IMR-90 (cell line): ENCODE measurements around the gene GNAZ. TPM values are rescaled to one million over a fixed set of nuclear protein-coding genes. Genes with fewer than 3 reads are reported as not detected.

Experiments
- ATAC-seq: fragments of 200-7000 bp; cut with Tn5 transposase; 2 replicates; pipeline ENCODE4 v1.9.1; 2020; ENCODE audit warnings: low read depth, mild to moderate bottlenecking, moderate library complexity
- Bru-seq: library from RNA; stranded (reverse); fragments of 400-500 nt; gene quantifications from one replicate; lab custom pipeline; 2021; lab: Mats Ljungman, UMichigan
- BruChase-seq, 2 experiments: library from RNA; stranded (reverse); fragments of 400-500 nt; gene quantifications; one replicate each; lab custom pipeline; 2021; lab: Mats Ljungman, UMichigan
- BruUV-seq: library from RNA; stranded (reverse); fragments of 400-500 nt; replicated peaks from 2 replicates; lab custom pipeline; 2021; lab: Mats Ljungman, UMichigan
- CTCF ChIA-PET: fragments of 300-600 bp; formaldehyde crosslinking; extraction: SDS; loops from one replicate; lab custom pipeline; 2021; ENCODE audit warnings: antibody characterized with exemption; lab: Yijun Ruan, JAX
- POLR2A ChIA-PET: fragments of 300-600 bp; sonication (Branson Sonifier 250); formaldehyde crosslinking; loops from one replicate; lab custom pipeline; 2022; ENCODE audit warnings: antibody characterized with exemption; ENCODE audit not compliant: unreplicated experiment; lab: Charles Lee
- DNase-seq: peaks from one replicate; pipeline ENCODE4 v3.0.0; 2013
- H2AFZ ChIP-seq: replicated peaks from 2 replicates; pipeline ENCODE3; 2013; ENCODE audit warnings: low read length, mild to moderate bottlenecking; ENCODE audit not compliant: poor library complexity
- H2AK5ac ChIP-seq: 2 replicates; pipeline ENCODE4 v1.6.1; 2013; ENCODE audit warnings: low read depth, low read length, inconsistent platforms
- H2AK9ac ChIP-seq: replicated peaks from 2 replicates; pipeline ENCODE3; 2013; ENCODE audit warnings: mild to moderate bottlenecking, low read depth, low read length, moderate library complexity; ENCODE audit not compliant: poor library complexity
- H2BK120ac ChIP-seq: 2 replicates; pipeline ENCODE4 v1.6.1; 2013; ENCODE audit warnings: low read depth, low read length, inconsistent platforms
- H2BK15ac ChIP-seq: 3 replicates; pipeline ENCODE4 v1.6.1; 2013; ENCODE audit warnings: low read depth, low read length, inconsistent platforms
- H2BK20ac ChIP-seq: 2 replicates; pipeline ENCODE4 v1.6.1; 2013; ENCODE audit warnings: low read depth, mild to moderate bottlenecking, inconsistent platforms, low read length, moderate library complexity
- H2BK5ac ChIP-seq: 2 replicates; pipeline ENCODE4 v1.6.1; 2013; ENCODE audit warnings: mild to moderate bottlenecking, low read depth, low read length, inconsistent platforms; ENCODE audit not compliant: poor library complexity, severe bottlenecking
- H3K14ac ChIP-seq: replicated peaks from 2 replicates; pipeline ENCODE4 v1.6.1; 2013; ENCODE audit warnings: low read depth, low read length, inconsistent platforms
- H3K18ac ChIP-seq: 2 replicates; pipeline ENCODE4 v1.6.1; 2013; ENCODE audit warnings: low read depth, low read length, control low read depth
- H3K23ac ChIP-seq: 2 replicates; pipeline ENCODE4 v1.6.1; 2013; ENCODE audit warnings: low read depth, low read length, inconsistent platforms
- H3K27ac ChIP-seq: 2 replicates; pipeline ENCODE4 v1.5.1; 2013; ENCODE audit warnings: mild to moderate bottlenecking, control low read depth, low read length; ENCODE audit not compliant: insufficient read depth
- H3K27me3 ChIP-seq: 2 replicates; pipeline ENCODE4 v1.6.1; 2013; ENCODE audit warnings: low read length; ENCODE audit not compliant: control insufficient read depth, insufficient read depth
- H3K36me3 ChIP-seq: 2 replicates; pipeline ENCODE4 v1.6.1; 2013; ENCODE audit warnings: low read length, mixed read lengths; ENCODE audit not compliant: control insufficient read depth, insufficient read depth
- H3K4ac ChIP-seq: 2 replicates; pipeline ENCODE4 v1.6.1; 2013; ENCODE audit warnings: low read depth, low read length, inconsistent platforms
- H3K4me1 ChIP-seq: 2 replicates; pipeline ENCODE4 v1.6.1; 2013; ENCODE audit warnings: low read length, mixed read lengths; ENCODE audit not compliant: control insufficient read depth, insufficient read depth
- H3K4me2 ChIP-seq: 2 replicates; pipeline ENCODE4 v1.6.1; 2013; ENCODE audit warnings: low read depth, mild to moderate bottlenecking, control low read depth, low read length, moderate library complexity
- H3K4me3 ChIP-seq: 2 replicates; pipeline ENCODE4 v1.5.1; 2013; ENCODE audit warnings: low read depth, mild to moderate bottlenecking, control low read depth, low read length, moderate library complexity; ENCODE audit not compliant: insufficient read depth
- H3K56ac ChIP-seq: 2 replicates; pipeline ENCODE4 v1.6.1; 2013; ENCODE audit warnings: low read length, inconsistent platforms; ENCODE audit not compliant: insufficient read depth; ENCODE audit errors: extremely low read depth
- H3K79me1 ChIP-seq, 2 experiments: 2 replicates each; pipeline ENCODE4 v1.6.1; 2013; ENCODE audit warnings: low read length in 2 of 2, inconsistent platforms in 1 of 2, low read depth in 1 of 2
- H3K9ac ChIP-seq: 2 replicates; pipeline ENCODE4 v1.6.1; 2013; ENCODE audit warnings: low read depth, low read length, control low read depth
- H3K9me1 ChIP-seq: 2 replicates; pipeline ENCODE4 v1.6.1; 2013; ENCODE audit warnings: low read length, inconsistent platforms; ENCODE audit not compliant: insufficient read depth
- H3K9me3 ChIP-seq: 2 replicates; pipeline ENCODE4 v1.6.1; 2013; ENCODE audit warnings: low read length; ENCODE audit not compliant: control insufficient read depth, insufficient read depth
- H4K20me1 ChIP-seq: 2 replicates; pipeline ENCODE4 v1.6.1; 2013; ENCODE audit warnings: low read length, inconsistent platforms; ENCODE audit not compliant: insufficient read depth
- H4K5ac ChIP-seq: 2 replicates; pipeline ENCODE4 v1.6.1; 2013; ENCODE audit warnings: mild to moderate bottlenecking, low read depth, low read length, control low read depth
- H4K8ac ChIP-seq, 2 experiments: 2 replicates each; pipeline ENCODE4 v1.6.1; 2013; ENCODE audit warnings: low read depth in 2 of 2, low read length in 2 of 2, control low read depth in 1 of 2, inconsistent platforms in 1 of 2
- H4K91ac ChIP-seq: 2 replicates; pipeline ENCODE4 v1.6.1; 2013; ENCODE audit warnings: low read depth, low read length, inconsistent platforms; ENCODE audit not compliant: insufficient read depth
- CTCF ChIP-seq: conservative IDR thresholded peaks from 2 replicates; pipeline ENCODE4 v1.5.1; 2012; ENCODE audit warnings: mild to moderate bottlenecking, low read depth, low read length, improper control_type of control experiment
- MAZ ChIP-seq: IDR thresholded peaks from 2 replicates; pipeline ENCODE4 v1.6.1; 2012; ENCODE audit warnings: low read depth, mild to moderate bottlenecking, low read length, improper control_type of control experiment, moderate library complexity, borderline replicate concordance
- WGBS, 2 experiments: methylation state at CpG; one replicate each; pipeline versions ENCODE4 v1.1.5 to v1.1.7; 2013; ENCODE audit warnings: missing lambda C conversion rate in 2 of 2; ENCODE audit not compliant: insufficient read length in 1 of 2; ENCODE audit errors: extremely low coverage in 2 of 2; 5-methylcytosine and 5-hydroxymethylcytosine counted together
- dilution Hi-C: fragments of 300-500 bp; cut with HindIII; formaldehyde crosslinking; loops from one replicate; pipeline ENCODE4 v1.14.3; 2018; ENCODE audit warnings: low sequenced_read_pairs; ENCODE audit not compliant: unreplicated experiment
- in situ Hi-C: fragments of 300-500 bp; cut with MboI; formaldehyde crosslinking; loops from 3 replicates; pipeline ENCODE4 v1.14.3; 2019; ENCODE audit warnings: low sequenced_read_pairs, inconsistent platforms, mixed read lengths
- intact Hi-C: fragments of 100-400 bp; cut with micrococcal nuclease; formaldehyde crosslinking; loops from 2 replicates; pipeline ENCODE4 v1.10.0; 2022
- long read RNA-seq: library from polyadenylated mRNA; unstranded; transcript quantifications from one replicate; pipeline ENCODE4 v2.0.0, GENCODE V29; 2021; ENCODE audit not compliant: unreplicated experiment
- polyA plus RNA-seq, 3 experiments: library from polyadenylated mRNA; depleted of rRNA; stranded (reverse); fragments of >200 nt; gene quantifications; 2 replicates each; pipeline ENCODE4 v1.2.3, GENCODE V29; 2012; ENCODE audit warnings: low replicate concordance in 1 of 3
- total RNA-seq: library from RNA; depleted of rRNA; stranded (reverse); fragments of >200 nt; gene quantifications from 2 replicates; pipeline ENCODE4 v1.2.3, GENCODE V29; 2012; rRNA removed

GNAZ gene
- total RNA-seq (1.9 and 2.5 TPM in 2 replicates), polyA plus RNA-seq (2012; rRNA removed) (1.5 and 1.7 TPM in 2 replicates), Bru-seq, nascent RNA (percentile 20 among the genes with signal in this experiment), BruChase-seq, experiment 1, labeled RNA remaining after a 6-hour chase (percentile 12 among the genes with signal in this experiment), BruChase-seq, experiment 2, labeled RNA remaining after a 2-hour chase (percentile 14 among the genes with signal in this experiment)
- 0.88 and 1.6 TPM in 2 replicates for polyA plus RNA-seq (2012; cell fraction: cytosol; rRNA removed)
- polyA plus RNA-seq (2012; cell fraction: nucleus; rRNA removed; ENCODE audit: low replicate concordance), result 1.5 and 1.7 TPM in 2 replicates
- long read RNA-seq, result 0 reads

- Histone ChIP-seq H2BK120ac (no peak within 1 kb of the TSS), H3K27me3 (peaks cover 11% of the 10 kb centered on the region; the same call in 1 of the 2 replicates), H4K91ac (no peak within 1 kb of the TSS), H3K56ac (no peak within 1 kb of the TSS), H2BK5ac (no peak within 1 kb of the TSS), H2AK5ac (no peak within 1 kb of the TSS), H2BK15ac (no peak within 1 kb of the TSS), H3K23ac (no peak within 1 kb of the TSS; the same call in 1 of the 2 replicates), H3K4me1 (no peaks in the 10 kb centered on the region), H3K4me2 (peak within 1 kb of the TSS; percentile 72), H3K27ac (no peak within 1 kb of the TSS), H3K14ac (no peak within 1 kb of the TSS), H3K9ac (no peak within 1 kb of the TSS), H3K9me3 (no peaks in the 10 kb centered on the region), H3K4ac (no peak within 1 kb of the TSS), H3K79me1 (no peaks in the 10 kb centered on the region), H3K36me3 (no peaks in the 10 kb centered on the region), H4K5ac (no peak within 1 kb of the TSS), H3K18ac (no peak within 1 kb of the TSS), H2BK20ac (no peak within 1 kb of the TSS), H4K20me1 (no peaks in the 10 kb centered on the region), H3K4me3 (peak within 1 kb of the TSS; percentile 47), H2AK9ac (peak within 1 kb of the TSS; percentile 55), H2AFZ (peak within 1 kb of the TSS; percentile 98), H4K8ac (no peak within 1 kb of the TSS), H3K9me1 (no peaks in the 10 kb centered on the region)
- TF ChIP-seq MAZ, result no peak
- no peak for TF ChIP-seq CTCF
- in situ Hi-C loops, result no loop called here
- WGBS, 2 experiments, result 2% methylated on average over 40 of the region's 87 CpGs; no CpG with 5 or more reads in 1 of the 2 experiments
- DNase-seq (no peak), ATAC-seq (peak; percentile 70)
- intact Hi-C loops, result no loop called here
- no TSS peak for BruUV-seq
- dilution Hi-C loops, result no loop called here
- POLR2A ChIA-PET, result no interaction called here
- CTCF ChIA-PET, result interaction anchor here (0.6 to 1.5 kb wide), 3 partner anchors 26 to 47 kb away, joined by 3 to 7 read pairs (median 4); no protein-coding TSS in a partner anchor
Measured at GRCh38 chr22:23070418-23071229, at the start of gene GNAZ. GNAZ (plus strand) TSS chr22:23070519; CDS start chr22:23095696, 25,177 bp downstream.
